Astrocyte of the spinal cord (primary cell): ENCODE measurements around the gene MEIS2.
A peak's percentile ranks its signal among the peaks of the same experiment; 100 is the strongest.

ENCODE experiments used
- DNase-seq: peaks from one replicate; pipeline ENCODE4 v3.0.0; 2011; ENCODE audit warnings: low read depth, low spot score
- H3K4me3 ChIP-seq: 2 replicates; pipeline ENCODE4 v1.5.1; 2011; ENCODE audit warnings: low read depth, mild to moderate bottlenecking, low read length, moderate library complexity
- in situ Hi-C: cut with HindIII; loops from 2 replicates; pipeline ENCODE4 v1.10.0; 2017; ENCODE audit warnings: low sequenced_read_pairs
- TF ChIP-seq, protein P1 (sequence below): IDR thresholded peaks from 2 replicates; pipeline ENCODE4 v1.5.1; 2012; ENCODE audit warnings: low read depth, mild to moderate bottlenecking, low read length, inconsistent platforms

The MEIS2 gene

GRCh38 chr15:37096558-37097143 is 3.7 kb downstream of the MEIS2 start:
- DNase-seq, result no peak
- in situ Hi-C loops, result no loop called here
- H3K4me3 ChIP-seq, result peak overlapping the region; percentile 93
- TF ChIP-seq, protein P1, sequence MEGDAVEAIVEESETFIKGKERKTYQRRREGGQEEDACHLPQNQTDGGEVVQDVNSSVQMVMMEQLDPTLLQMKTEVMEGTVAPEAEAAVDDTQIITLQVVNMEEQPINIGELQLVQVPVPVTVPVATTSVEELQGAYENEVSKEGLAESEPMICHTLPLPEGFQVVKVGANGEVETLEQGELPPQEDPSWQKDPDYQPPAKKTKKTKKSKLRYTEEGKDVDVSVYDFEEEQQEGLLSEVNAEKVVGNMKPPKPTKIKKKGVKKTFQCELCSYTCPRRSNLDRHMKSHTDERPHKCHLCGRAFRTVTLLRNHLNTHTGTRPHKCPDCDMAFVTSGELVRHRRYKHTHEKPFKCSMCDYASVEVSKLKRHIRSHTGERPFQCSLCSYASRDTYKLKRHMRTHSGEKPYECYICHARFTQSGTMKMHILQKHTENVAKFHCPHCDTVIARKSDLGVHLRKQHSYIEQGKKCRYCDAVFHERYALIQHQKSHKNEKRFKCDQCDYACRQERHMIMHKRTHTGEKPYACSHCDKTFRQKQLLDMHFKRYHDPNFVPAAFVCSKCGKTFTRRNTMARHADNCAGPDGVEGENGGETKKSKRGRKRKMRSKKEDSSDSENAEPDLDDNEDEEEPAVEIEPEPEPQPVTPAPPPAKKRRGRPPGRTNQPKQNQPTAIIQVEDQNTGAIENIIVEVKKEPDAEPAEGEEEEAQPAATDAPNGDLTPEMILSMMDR, result no peak

GRCh38 chr15:37095770-37096557 is 4.4 kb downstream of the MEIS2 start:
- in situ Hi-C loops, result no loop called here
- H3K4me3 ChIP-seq, result peak overlapping the region; percentile 93
- no peak for DNase-seq
- TF ChIP-seq, protein P1, result no peak

- TF ChIP-seq, protein P1, result no peak
- in situ Hi-C loops, result no loop called here
- H3K4me3 ChIP-seq, result peak overlapping the region; percentile 93
- DNase-seq, result no peak
Measured at GRCh38 chr15:37094915-37095711, 5.2 kb downstream of the MEIS2 start.

GRCh38 chr15:37094333-37094914 is 5.9 kb downstream of the MEIS2 start:
- in situ Hi-C loops, result no loop called here
- peak; percentile 68 for DNase-seq
- H3K4me3 ChIP-seq, result peak overlapping the region; percentile 93
- TF ChIP-seq, protein P1, result no peak

DNA sequence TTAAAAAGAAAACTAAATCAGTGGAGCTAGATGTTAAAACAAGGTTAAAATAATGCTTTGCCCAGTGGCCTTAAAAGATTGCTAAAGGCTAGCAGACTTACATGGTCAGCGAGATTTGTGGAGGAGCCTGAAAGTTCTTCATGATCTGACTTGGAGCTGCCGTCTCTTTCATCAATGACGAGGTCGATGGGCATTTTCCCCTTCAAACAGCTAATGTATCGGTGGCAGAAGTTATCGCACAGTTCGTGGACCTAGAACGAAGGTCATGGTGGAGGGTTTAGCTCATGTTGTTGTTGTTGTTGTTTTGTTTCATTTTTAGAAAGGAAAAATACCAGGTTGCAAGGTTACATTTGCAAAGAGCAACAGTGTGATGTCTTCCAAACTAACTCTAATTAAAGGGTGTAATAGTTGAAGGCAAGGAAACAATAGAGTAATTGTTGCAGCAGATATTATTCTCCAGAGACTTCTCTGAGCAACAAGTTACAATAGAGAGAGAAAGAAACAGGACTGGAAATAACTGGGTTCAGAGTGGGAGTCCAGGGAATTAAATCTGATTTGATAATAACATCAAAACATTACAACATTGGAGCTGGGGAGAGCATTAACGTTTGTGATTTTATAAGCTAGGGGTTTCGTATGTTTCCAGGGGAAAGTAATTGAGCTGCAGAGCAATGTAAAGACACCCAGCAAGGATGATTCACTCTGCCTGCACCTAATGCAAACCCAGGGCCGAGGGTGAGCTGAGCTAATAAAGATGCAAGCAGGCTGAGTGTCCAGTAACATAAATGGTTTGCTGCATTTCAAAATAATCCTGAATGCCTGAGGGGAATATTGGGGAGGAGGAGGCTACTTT is 6.6 kb downstream of the MEIS2 start:
- TF ChIP-seq, protein P1, result no peak
- in situ Hi-C loops, result no loop called here
- peak overlapping the region; percentile 93 for H3K4me3 ChIP-seq
- peak; percentile 76 for DNase-seq
